NCI-H2029 treated with DMSO at 0.1 percent for 48 hours (cell line): ENCODE results near the gene RMI1.

Source experiments
- DNase-seq: peaks from one replicate; lab custom pipeline; 2025; lab: John Stamatoyannopoulos, UW

RMI1 gene

DNA sequence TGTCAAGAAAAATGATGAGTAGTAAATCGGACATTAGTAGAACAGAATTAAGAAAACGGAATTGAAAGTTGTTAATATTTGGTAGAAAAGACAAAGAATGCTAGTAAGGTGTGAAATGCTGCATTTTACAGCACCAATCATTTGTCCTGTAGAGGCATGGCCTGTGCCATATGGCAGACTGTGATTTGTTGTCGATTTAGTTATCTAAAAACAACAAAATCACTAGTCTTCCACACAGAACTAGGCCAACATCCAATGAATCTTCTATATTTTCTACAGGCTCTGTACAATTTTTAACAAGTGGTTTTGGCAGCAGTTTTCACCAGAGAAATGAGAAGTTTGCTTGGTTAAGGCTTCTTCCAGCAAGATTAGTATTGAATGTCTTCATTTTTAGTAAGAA, 11.0 kb upstream of the RMI1 start:
- no peak for DNase-seq

GRCh38 chr9:83971485-83971884, 9.1 kb upstream of the RMI1 start:
- no peak for DNase-seq

DNA sequence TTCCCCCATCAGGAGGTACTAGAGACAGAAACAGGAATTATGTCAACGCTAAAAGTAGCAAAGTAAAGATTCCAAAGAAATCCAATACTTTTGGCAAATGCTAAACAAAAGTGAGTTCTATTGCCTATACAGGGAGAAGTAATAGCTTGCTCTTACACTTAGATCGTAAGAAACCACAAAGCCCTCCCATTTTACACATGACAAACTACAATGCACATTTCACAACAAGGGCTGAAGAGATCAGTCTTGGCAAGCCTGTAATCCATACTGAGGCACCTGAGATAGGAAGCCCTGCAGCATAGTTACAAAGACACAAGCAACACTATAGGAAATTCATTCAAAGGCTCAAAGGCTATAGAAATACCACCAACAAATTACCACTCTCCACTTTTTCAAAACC, 8.3 kb upstream of the RMI1 start:
- DNase-seq = no peak

DNA sequence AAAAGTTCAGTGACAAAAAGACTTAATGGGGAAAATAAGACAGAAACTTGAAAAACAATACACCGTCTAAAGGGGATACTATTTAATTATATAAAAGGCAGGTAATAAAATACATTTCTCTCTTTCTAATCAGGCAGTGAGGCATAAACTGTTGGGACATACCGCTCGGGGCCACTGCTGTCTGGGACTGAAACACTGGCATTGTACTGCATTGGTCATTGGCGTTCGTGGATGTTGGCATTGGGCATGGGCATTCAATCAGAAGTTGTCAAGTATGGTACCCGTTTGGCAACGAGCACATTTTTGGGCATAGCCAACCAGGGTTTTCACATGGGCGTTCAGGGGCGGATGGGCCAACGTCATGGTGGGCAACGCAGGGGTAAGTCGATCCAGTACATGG, 5.3 kb upstream of the RMI1 start:
- DNase-seq = no peak

DNA sequence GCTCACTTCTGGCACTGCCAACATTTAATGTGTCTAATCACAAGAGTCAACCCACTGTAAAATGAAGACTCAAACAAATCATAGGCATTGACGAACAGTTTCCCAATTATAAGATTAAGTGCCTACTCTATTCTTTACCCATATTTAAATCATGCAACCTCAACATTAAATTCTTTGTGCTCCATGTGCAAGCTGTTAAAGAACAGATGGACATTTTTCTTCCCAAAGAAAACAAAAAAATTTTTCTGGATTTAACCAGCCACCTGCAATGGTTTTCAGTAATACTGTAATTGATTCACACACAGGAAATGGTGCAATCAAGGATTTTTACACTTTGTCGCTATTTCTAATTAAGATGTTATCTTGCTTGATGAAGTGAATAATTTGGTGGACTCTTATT, 4.2 kb upstream of the RMI1 start:
- DNase-seq = no peak

DNA sequence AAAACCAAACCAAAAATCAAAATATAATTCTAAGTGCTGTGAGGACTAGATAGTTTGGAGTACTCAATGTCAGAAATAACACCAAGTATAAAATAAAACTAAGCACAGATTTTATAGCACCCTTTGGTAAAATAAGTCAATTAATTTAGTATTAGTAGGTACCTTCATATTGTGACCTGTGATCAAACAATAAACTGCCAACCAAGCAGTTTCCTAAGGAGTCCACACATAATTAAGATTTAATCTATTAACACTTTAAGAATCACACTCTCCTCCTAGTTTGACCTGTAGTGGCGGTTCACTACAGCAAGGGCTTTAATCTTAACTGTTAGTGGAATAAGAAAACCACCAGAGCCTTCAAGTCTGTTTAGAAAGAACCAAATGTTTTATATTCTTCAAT, 3.4 kb upstream of the RMI1 start:
- no peak for DNase-seq

- peak; percentile 58 for DNase-seq
These were observed 1.4 kb upstream of the RMI1 start for GRCh38 chr9:83978992-83979811.

- peak; percentile 92 for DNase-seq
These were observed 702 bp upstream of the RMI1 start, which contains the start of gene HNRNPK for GRCh38 chr9:83979812-83980394. TSS of gene HNRNPK (minus strand) at chr9:83980215. CDS start at chr9:83978252, 1,963 bp downstream.

GRCh38 chr9:83981126-83981871, 694 bp downstream of the RMI1 start:
- no peak for DNase-seq

DNA sequence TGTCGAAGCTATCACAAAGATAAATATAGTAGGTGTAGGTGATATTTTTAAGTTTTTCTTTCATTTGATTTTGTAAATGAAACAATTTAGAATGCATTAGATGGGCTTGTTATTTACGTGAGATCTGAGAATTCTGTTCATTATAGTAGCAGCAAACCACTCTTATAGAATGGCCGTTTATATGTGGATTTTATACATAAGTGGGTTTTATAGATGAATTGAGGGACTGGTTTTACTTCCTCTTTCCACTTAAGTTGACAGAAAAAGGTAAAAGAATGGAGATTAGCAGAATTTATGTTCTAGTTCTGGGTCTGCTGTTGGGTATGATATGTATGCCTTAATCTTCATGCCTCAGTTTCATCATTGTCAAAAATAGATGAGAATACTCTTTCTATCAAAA, 5.6 kb downstream of the RMI1 start:
- no peak for DNase-seq

DNA sequence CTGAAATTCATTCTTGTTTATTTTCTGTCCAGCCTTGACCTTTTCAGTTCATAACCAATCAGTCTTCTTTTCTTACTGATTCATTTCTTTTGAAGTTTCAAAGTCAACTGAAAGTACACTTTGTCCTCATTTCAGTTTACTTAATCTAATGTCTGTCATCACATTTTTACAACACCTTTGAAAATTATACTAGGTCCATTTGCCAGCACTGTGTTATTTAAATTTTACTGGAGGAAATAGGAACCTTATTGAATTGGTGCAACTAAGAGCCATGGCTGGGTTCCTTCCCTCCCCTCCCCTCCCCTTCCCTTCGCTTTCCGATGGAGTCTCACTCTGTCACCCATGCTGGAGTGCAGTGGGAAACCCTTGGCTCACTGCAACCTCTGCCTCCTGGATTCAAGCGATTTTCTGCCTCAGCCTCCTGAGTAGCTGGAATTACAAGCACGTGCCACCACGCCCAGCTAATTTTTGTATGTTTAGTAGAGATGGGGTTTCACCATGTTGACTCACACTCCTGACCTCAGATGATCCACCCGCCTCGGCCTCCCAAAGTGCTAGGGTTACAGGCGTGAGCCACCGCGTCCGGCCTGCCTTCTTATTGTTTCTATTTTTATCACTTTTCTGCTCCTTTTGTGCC, 6.3 kb downstream of the RMI1 start:
- DNase-seq = peak; percentile 31

GRCh38 chr9:83987402-83987791, 6.8 kb downstream of the RMI1 start:
- no peak for DNase-seq

DNA sequence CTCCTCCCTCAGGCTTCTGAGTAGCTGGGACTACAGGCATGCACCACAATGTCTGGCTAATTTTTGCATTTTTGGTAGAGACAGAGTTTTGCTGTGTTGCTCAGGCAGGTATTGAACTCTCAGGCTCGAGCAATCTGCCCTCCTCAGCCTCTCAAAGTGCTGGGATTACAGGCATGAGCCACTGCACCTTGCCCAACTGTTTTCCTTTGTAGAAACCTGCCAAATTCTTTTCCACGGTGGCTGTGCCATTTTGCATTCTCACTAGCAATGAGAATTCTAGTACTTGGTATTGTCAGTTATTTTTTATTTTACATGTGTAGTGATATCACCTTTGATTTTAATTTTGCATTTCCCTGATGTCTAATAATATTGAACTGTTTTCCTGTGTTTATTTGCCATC, 7.8 kb downstream of the RMI1 start:
- no peak for DNase-seq

DNA sequence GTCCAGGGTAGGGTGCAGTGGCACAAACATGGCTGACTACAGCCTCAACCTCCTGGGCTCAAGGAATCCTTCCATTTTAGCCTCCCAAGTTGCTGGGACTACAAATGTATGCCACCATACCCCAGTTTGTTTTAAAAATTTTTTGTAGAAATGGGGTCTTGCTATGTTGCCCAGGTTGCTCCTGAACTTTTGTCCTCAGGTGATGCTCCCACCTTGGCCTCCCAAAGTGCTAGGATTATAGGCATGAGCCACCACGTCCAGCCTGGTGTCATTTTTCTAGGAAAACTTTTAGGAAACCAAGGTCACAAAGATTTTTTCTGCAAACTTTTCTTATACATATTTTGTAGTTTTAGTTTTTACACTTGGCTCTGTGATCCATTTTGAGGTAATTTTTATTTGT, 10.8 kb downstream of the RMI1 start:
- no peak for DNase-seq

- no peak for DNase-seq
These were observed 11.8 kb downstream of the RMI1 start for GRCh38 chr9:83992407-83992806.

- DNase-seq = no peak
These were observed 12.3 kb downstream of the RMI1 start for GRCh38 chr9:83992901-83993300.

GRCh38 chr9:83996126-83996525, 15.5 kb downstream of the RMI1 start:
- no peak for DNase-seq

DNA sequence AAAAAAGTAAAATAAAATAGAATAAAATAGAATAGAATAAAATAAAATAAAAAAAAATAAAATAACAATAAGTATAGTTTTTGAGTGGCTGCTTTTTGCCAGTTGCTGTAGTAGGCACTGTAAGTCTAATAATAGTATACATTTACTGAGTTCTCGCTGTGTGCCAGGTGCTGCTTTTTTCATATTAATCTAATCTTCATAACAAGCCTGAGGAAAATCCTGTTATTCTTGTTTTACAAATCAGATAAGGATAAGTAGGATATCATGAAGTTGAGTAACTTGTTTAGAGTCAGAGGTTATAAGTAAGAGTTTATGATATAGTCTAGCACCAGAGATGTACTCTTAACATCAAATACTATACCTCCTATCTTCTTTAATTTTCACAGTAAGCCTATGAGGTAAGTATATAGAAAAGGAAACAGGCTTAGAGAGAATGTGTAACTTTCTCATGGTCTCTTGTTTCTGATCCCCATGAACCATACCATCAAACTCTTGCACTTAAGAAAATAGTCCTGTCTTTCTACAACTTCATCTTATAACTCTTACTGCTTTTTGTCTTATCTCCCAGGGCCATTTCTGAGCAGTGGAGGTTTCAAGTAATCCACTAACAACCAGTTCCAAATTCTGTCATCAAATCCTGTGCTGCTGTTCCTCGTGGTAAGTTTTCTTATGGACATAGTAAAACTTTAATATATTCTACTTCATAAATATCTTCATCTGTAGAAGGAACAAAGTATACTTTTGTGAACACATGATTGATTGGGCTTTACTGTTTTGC, 18.7 kb downstream of the RMI1 start:
- no peak for DNase-seq

DNA sequence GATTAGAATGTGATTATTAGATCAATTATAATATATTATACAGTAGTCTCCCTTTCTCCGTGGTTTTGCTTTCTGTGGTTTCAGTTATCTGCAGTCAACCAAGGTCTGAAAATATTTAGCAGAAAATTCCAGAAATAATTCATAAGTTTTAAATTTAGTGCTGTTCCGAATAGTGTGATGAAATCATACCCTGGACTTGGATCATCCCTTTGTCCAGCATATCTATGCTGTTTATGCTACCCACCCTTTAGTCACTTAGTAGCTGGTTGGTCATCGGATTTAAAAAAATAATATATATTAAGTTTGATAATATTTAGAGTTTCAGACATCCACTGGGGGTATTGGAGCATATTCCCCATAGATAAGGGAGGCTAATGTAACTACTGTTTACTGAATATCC, 19.6 kb downstream of the RMI1 start:
- DNase-seq = no peak

DNA sequence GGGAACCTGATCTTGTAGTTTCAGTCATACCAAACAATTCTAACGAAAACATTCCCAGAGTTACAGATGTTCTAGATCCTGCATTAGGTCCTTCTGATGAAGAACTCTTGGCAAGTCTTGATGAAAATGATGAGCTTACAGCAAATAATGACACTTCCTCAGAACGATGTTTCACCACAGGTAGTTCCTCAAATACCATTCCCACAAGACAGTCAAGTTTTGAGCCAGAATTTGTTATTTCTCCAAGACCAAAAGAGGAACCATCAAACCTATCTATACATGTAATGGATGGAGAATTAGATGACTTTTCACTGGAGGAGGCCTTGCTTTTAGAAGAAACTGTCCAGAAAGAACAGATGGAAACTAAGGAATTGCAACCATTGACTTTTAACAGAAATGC, 21.0 kb downstream of the RMI1 start:
- DNase-seq = no peak

DNA sequence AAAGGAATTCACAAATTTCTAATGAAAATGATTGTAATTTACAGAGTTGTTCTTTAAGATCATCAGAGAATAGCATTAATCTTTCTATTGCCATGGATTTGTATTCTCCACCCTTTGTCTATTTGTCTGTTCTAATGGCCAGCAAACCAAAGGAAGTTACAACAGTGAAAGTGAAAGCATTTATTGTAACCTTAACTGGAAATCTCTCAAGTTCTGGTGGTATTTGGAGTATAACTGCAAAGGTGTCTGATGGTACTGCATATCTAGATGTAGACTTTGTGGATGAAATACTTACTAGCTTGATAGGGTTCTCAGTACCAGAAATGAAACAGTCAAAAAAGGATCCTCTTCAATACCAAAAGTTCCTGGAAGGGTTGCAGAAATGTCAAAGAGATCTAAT, 21.7 kb downstream of the RMI1 start:
- DNase-seq = no peak

DNA sequence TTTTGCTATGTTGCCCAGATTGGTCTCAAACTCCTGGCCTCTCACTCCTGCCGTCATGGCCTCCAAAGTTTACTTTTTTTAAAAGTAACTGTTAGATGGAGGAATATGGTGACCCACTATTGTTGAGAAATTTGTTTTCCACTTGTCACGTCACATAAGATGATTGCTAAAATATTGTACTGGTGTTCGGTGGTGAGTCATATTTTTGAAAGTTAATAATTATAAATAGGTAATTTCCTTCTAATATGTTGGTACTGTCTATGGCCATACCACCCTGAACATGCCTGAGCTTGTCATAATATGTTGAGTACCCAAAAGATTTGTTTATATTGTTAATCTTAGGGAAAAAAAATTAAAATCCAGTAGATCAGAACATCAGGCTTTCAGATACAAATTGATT, 22.6 kb downstream of the RMI1 start:
- no peak for DNase-seq
